ENCODE results near the gene OPCML. TPM values are rescaled to one million over a fixed set of nuclear protein-coding genes. Genes with fewer than 3 reads are reported as not detected.

The OPCML gene
- total and polyA plus RNA-seq, 2 donors from 2014 or later = 0.77 to 1.1 TPM

- no peak for DNase-seq
- Histone ChIP-seq H3K27ac (ENCODE audit: low read depth in 2 of 2, low read length in 2 of 2) (no peak overlapping the region), H3K27me3 (ENCODE audit: control insufficient read depth, insufficient read depth, low read length) (no peaks in the 10 kb centered on the region), H3K4me3 (ENCODE audit: low read length in 3 of 3) (no peak overlapping the region), H3K9me3 (ENCODE audit: control insufficient read depth in 2 of 3, insufficient read depth in 1 of 3, low read length in 3 of 3) (no peaks in the 10 kb centered on the region), H3K36me3 (ENCODE audit: control insufficient read depth in 2 of 3, insufficient read depth in 3 of 3, low read length in 3 of 3) (no peaks in the 10 kb centered on the region), H3K4me1 (ENCODE audit: control insufficient read depth in 2 of 3, insufficient read depth in 2 of 3, low read depth in 1 of 3, low read length in 3 of 3) (no peaks in the 10 kb centered on the region), H3K9ac (ENCODE audit: low read length in 3 of 3) (no peak overlapping the region)
- intact Hi-C loops (cut with DNase I) = no loop called here
- TF ChIP-seq CTCF (IDR thresholded peaks at IDR 0.05; ENCODE audit: borderline replicate concordance, extremely low read depth, insufficient read depth) = no peak
- no peak for FAIRE-seq
These were observed 308.0 kb downstream of the OPCML start for GRCh38 chr11:133224271-133224670.

GRCh38 chr11:133222425-133223330 is 309.6 kb downstream of the OPCML start:
- Histone ChIP-seq H3K4me3 (ENCODE audit: low read length in 3 of 3) (no peak overlapping the region), H3K27me3 (ENCODE audit: control insufficient read depth, insufficient read depth, low read length) (no peaks in the 10 kb centered on the region), H3K4me1 (ENCODE audit: control insufficient read depth in 2 of 3, insufficient read depth in 2 of 3, low read depth in 1 of 3, low read length in 3 of 3) (no peaks in the 10 kb centered on the region), H3K9me3 (ENCODE audit: control insufficient read depth in 2 of 3, insufficient read depth in 1 of 3, low read length in 3 of 3) (no peaks in the 10 kb centered on the region), H3K9ac (ENCODE audit: low read length in 3 of 3) (no peak overlapping the region), H3K36me3 (ENCODE audit: control insufficient read depth in 2 of 3, insufficient read depth in 3 of 3, low read length in 3 of 3) (no peaks in the 10 kb centered on the region), H3K27ac (ENCODE audit: low read depth in 2 of 2, low read length in 2 of 2) (no peak overlapping the region)
- FAIRE-seq (no peak), DNase-seq (peak in 3 of 5 donors; percentile 35 to 75 (median 43))
- intact Hi-C loops (cut with DNase I) = no loop called here
- no peak for TF ChIP-seq CTCF (IDR thresholded peaks at IDR 0.05; ENCODE audit: borderline replicate concordance, extremely low read depth, insufficient read depth)

- no peak for TF ChIP-seq CTCF (IDR thresholded peaks at IDR 0.05; ENCODE audit: borderline replicate concordance, extremely low read depth, insufficient read depth)
- H3K4me3 ChIP-seq (ENCODE audit: low read length in 3 of 3) = no peak overlapping the region
- H3K27ac ChIP-seq (ENCODE audit: low read depth in 2 of 2, low read length in 2 of 2) = no peak overlapping the region
- no peak overlapping the region for H3K9ac ChIP-seq (ENCODE audit: low read length in 3 of 3)
- FAIRE-seq = no peak
- no peaks in the 10 kb centered on the region for H3K36me3 ChIP-seq (ENCODE audit: control insufficient read depth in 2 of 3, insufficient read depth in 3 of 3, low read length in 3 of 3)
- H3K9me3 ChIP-seq (ENCODE audit: control insufficient read depth in 2 of 3, insufficient read depth in 1 of 3, low read length in 3 of 3) = no peaks in the 10 kb centered on the region
- intact Hi-C loops (cut with DNase I) = no loop called here
- no peak for DNase-seq
- H3K27me3 ChIP-seq (ENCODE audit: control insufficient read depth, insufficient read depth, low read length) = no peaks in the 10 kb centered on the region
- no peaks in the 10 kb centered on the region for H3K4me1 ChIP-seq (ENCODE audit: control insufficient read depth in 2 of 3, insufficient read depth in 2 of 3, low read depth in 1 of 3, low read length in 3 of 3)
These were observed 312.8 kb downstream of the OPCML start for GRCh38 chr11:133219543-133219942.

All from kidney (tissue), 14 donors.